ENCODE results near the gene SKAP1.

GRCh38 chr17:48283907-48284306 is 146.1 kb downstream of the SKAP1 start:
- TF ChIP-seq CTCF (conservative IDR thresholded peaks at IDR 0.05 in 1 of 2, IDR thresholded peaks at IDR 0.05 in 1 of 2; ENCODE audit: extremely low read depth in 1 of 2, insufficient read depth in 1 of 2, low read depth in 1 of 2, low read length in 2 of 2): no peak
- no peak for TF ChIP-seq EZH2 (IDR thresholded peaks at IDR 0.05; ENCODE audit: borderline replicate concordance, low read length)

Data from mammary epithelial cell (primary cell).